ENCODE measurements around the gene AIMP2. TPM values are rescaled to one million over a fixed set of nuclear protein-coding genes. Genes with fewer than 3 reads are reported as not detected.

The AIMP2 gene
- total and polyA plus RNA-seq, 2 of the 4 experiments (the other 2 are of a cell fraction) = 57.5 to 58.6 TPM

GRCh38 chr7:6049780-6050179 is 40.7 kb downstream of the AIMP2 start:
- H2AFZ ChIP-seq (replicated peaks; ENCODE audit: low read length, poor library complexity) = no peak overlapping the region
- H4K5ac ChIP-seq (ENCODE audit: low read depth, low read length) = no peak overlapping the region
- ATAC-seq (ENCODE audit: low read depth) (no peak), DNase-seq (no peak)
- ChIA-PET CTCF (no interaction called here), POLR2A (ENCODE audit: unreplicated experiment) (no interaction called here)
- TF ChIP-seq NFE2L2 (IDR thresholded peaks at IDR 0.05; ENCODE audit: low read depth, low read length) (no peak), CEBPB (IDR thresholded peaks at IDR 0.05; ENCODE audit: low read depth, low read length) (no peak), ELK1 (IDR thresholded peaks at IDR 0.05; ENCODE audit: borderline replicate concordance, low read depth, low read length) (no peak), MXI1 (IDR thresholded peaks at IDR 0.05; ENCODE audit: borderline replicate concordance, low read depth, low read length) (no peak), RAD21 (IDR thresholded peaks at IDR 0.05; ENCODE audit: low read length) (no peak), MAZ (IDR thresholded peaks at IDR 0.05; ENCODE audit: borderline replicate concordance, low read depth, low read length) (no peak), MAFK (IDR thresholded peaks at IDR 0.05; ENCODE audit: low read depth, low read length) (no peak), CTCF (conservative IDR thresholded peaks at IDR 0.05; ENCODE audit: low read depth, low read length) (no peak), POLR2A (IDR thresholded peaks at IDR 0.05; ENCODE audit: low read depth, low read length) (no peak), BHLHE40 (IDR thresholded peaks at IDR 0.05; ENCODE audit: low read depth, low read length) (no peak)
- no peak overlapping the region for H3K27ac ChIP-seq (ENCODE audit: insufficient read depth, low read length)
- no peak overlapping the region for H4K91ac ChIP-seq (ENCODE audit: insufficient read depth, low read depth, low read length)
- dilution Hi-C loops (cut with HindIII; ENCODE audit: low sequenced_read_pairs, unreplicated experiment) = no loop called here
- H4K8ac ChIP-seq (ENCODE audit: low read depth in 2 of 2, low read length in 2 of 2) = no peak overlapping the region
- no peak overlapping the region for H3K18ac ChIP-seq (ENCODE audit: low read depth, low read length)
- H2BK5ac ChIP-seq (ENCODE audit: low read depth, low read length, poor library complexity, severe bottlenecking) = no peak overlapping the region
- H3K9me1 ChIP-seq (ENCODE audit: insufficient read depth, low read length) = peaks cover 2% of the 10 kb centered on the region; the same call in 1 of the 2 replicates
- no peak overlapping the region for H3K23ac ChIP-seq (ENCODE audit: low read depth, low read length)
- no peaks in the 10 kb centered on the region for H3K9me3 ChIP-seq (ENCODE audit: control insufficient read depth, insufficient read depth, low read length)
- H3K4me1 ChIP-seq (ENCODE audit: control insufficient read depth, insufficient read depth, low read length) = no peaks in the 10 kb centered on the region
- intact Hi-C loops (cut with micrococcal nuclease) = loop anchor here (5.0 kb wide), 1 partner anchor 32 kb away; no protein-coding TSS in a partner anchor
- BruUV-seq (replicated peaks) = no TSS peak
- H3K14ac ChIP-seq (replicated peaks; ENCODE audit: low read depth, low read length) = no peak overlapping the region
- no peak overlapping the region for H3K56ac ChIP-seq (ENCODE audit: extremely low read depth, insufficient read depth, low read length)
- H3K4me2 ChIP-seq (ENCODE audit: low read depth, low read length) = no peak overlapping the region
- WGBS, 2 experiments (ENCODE audit: extremely low coverage in 2 of 2, insufficient read length in 1 of 2) = no CpG with 5 or more reads among the region's 4 CpGs
- H2BK20ac ChIP-seq (ENCODE audit: low read depth, low read length) = no peak overlapping the region
- peaks cover 6% of the 10 kb centered on the region; the same call in 1 of the 2 replicates for H4K20me1 ChIP-seq (ENCODE audit: insufficient read depth, low read length)
- no peaks in the 10 kb centered on the region for H3K27me3 ChIP-seq (ENCODE audit: control insufficient read depth, insufficient read depth, low read length)
- H3K4me3 ChIP-seq (ENCODE audit: insufficient read depth, low read depth, low read length) = no peak overlapping the region
- H2AK9ac ChIP-seq (replicated peaks; ENCODE audit: low read depth, low read length, poor library complexity) = no peak overlapping the region
- H3K36me3 ChIP-seq (ENCODE audit: control insufficient read depth, insufficient read depth, low read length) = peaks cover 38% of the 10 kb centered on the region
- no peak overlapping the region for H2BK15ac ChIP-seq (ENCODE audit: low read depth, low read length)
- in situ Hi-C loops (cut with MboI; ENCODE audit: low sequenced_read_pairs) = no loop called here
- H3K79me1 ChIP-seq (ENCODE audit: low read depth in 1 of 2, low read length in 2 of 2) = peaks cover 7 to 30% of the 10 kb centered on the region in 2 experiments
- no peak overlapping the region for H2BK120ac ChIP-seq (ENCODE audit: low read depth, low read length)
- H3K9ac ChIP-seq (ENCODE audit: low read depth, low read length) = no peak overlapping the region
- H2AK5ac ChIP-seq (ENCODE audit: low read depth, low read length) = no peak overlapping the region
- no peak overlapping the region for H3K4ac ChIP-seq (ENCODE audit: low read depth, low read length)
